GM21447 (cell line): ENCODE measurements around the gene TMPRSS11A.

Source experiments
- ATAC-seq: cut with Tn5 transposase; IDR thresholded peaks from one replicate; pipeline ENCODE4 v1.9.1; 2021; ENCODE audit not compliant: unreplicated experiment

Gene TMPRSS11A

DNA sequence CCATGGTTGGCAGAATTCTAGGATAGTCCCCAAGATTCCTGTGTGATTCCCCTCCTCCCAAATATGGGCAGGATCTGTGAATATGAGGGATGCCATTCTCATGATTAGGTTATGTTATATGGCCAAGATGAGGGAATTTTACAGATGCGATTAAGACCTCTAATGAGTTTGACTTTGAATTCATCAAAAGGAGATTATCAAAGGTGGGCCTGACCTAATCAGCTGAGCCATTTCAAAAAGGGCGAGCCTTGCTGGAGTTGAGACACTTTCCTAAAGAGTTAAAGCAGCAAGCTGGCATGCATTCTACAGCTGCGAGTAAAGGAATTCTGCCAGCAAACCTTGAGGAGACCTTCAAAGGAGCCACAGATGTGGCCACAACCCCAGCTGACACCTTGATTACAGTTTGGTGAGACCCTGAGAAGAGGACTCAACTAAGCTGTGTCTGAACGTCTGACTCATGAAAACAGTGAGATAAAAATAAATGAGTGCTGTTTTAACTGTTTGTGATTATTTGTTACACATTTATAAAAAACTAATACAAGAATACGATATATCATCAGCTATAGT is 47.8 kb downstream of the TMPRSS11A start:
- ATAC-seq: no peak

DNA sequence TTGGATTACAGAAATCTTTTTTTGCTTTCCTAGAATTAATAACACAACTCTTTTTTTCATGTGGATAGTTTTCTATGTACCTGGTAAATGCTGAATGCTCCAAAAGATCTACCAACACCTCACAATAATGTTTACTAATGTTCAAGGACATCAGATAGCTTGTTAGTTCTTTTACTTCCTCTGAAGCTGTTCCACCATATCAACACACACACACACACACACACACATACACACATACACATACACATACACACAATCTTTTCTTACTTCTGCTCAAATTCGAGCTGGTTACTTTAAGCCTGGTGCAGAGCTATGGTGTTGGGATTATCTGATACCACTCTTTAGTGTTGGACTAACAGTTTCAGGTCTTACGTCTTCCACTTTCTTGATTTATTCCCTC is 51.2 kb downstream of the TMPRSS11A start:
- ATAC-seq: no peak

DNA sequence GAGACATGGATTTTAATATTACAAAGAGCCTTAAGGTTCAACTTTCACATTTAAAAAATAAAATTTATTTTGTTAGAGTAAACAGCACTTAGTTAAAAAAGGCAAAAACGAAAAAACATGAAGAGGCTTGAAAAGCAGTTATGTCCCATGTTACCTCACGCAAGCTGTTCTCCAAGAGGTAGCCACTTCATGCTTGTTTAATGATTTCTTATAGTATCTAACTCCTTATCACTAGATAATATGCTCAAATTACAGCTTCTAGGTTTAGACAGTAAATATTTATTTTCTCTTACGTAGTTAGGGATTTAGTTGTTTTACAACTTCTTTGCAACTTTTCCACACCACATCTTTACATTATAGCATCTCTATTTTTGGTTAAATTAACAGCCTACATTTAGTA is 51.7 kb downstream of the TMPRSS11A start:
- ATAC-seq: no peak

DNA sequence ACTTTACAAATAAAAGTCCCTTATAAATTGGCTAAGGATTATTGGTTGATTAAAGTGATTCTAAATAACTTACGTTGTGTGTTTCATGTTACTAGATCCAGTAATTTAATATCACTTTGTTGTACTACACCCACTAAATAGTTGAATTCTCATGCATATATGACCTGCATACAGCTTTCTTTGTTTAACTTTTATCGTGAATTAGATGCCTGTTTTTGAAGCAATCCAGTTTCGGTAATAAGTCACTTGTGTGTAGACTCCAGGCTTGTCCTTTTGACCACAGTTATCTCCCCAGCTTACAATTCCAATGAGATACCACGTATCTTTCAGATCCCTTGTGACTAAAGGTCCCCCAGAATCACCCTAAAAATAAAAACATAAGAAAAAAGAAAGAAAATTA is 52.2 kb downstream of the TMPRSS11A start:
- no peak for ATAC-seq

DNA sequence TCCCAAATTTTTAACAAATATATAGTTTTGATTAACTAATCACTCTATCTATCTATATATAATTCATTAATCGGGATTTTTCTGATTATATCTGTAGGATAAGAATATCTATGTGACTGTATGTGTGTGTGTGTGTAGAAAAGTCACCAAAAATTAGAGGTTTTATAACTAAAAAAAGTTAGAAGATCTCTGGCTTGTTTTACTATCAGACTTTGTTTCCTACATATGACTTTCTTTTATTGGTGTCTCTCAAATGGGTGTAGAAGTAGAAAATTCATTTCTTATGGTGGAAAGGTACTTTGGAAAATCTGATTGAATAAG is 52.7 kb downstream of the TMPRSS11A start:
- no peak for ATAC-seq

DNA sequence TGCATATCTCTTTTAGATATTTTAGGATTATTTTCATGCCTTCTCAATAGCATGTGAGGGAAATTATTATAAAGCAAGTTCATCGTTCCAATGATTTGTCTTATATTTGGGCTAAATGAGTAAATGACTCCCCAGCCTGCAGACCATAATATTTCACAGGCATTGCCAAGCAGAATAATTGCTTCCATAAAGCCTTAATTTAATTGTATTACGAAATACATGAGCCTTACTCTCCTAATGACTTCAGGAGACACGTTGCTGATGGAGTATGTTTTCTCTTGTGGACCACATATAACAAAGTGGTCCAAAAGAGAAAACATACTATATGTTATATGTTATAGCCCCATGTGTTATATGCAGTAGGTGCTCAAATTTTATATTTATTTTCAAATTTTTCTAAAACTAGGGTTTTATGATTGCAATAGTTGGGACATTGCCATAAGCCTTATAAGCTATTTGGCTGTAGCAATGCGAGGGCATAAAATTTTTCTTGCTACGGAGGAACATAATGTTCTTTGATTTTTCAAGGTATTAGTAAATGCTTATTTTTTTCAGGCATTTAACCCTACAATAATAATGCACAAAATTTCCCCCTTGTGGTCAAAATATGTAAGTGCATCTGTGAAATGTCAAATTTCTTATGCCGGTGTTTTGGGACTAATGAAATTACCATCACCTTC is 53.2 kb downstream of the TMPRSS11A start:
- ATAC-seq: no peak

DNA sequence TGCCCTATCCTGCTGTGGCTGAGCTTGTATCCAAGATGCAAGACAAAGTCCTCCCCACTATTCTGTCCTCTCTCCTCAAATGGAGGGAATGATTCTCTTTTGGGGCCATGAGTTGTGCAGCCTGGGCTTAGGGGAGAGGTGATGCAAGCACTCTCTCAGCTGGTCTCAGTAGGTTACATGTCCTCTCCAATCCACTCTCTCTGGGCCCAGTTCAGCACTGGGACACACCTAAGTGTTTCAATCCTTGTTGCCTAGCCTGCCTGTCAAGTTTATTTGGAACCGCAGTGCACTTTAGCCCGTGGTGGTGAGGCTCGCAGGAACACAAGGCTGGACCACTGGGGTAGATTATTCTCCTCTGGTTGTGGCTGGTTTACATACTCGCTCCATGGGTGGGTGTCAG is 55.6 kb downstream of the TMPRSS11A start:
- no peak for ATAC-seq

DNA sequence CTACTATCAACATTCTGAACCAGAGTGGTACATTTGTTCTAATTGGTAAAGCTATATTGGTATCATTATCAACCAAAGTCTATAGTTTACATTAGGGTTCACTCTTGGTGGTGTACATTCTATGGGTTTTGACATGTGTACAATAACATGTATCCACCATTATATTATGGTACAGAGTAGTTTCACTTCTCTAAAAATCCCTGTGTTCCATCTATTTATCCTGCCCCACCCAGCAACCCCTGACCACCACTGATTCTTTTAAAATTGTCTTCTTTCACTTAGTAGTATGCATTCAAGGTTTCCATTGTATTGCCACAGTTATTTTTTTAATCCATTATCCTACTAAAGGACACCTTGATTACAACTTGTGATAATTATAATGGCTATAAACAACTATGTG is 64.2 kb downstream of the TMPRSS11A start:
- ATAC-seq: no peak

DNA sequence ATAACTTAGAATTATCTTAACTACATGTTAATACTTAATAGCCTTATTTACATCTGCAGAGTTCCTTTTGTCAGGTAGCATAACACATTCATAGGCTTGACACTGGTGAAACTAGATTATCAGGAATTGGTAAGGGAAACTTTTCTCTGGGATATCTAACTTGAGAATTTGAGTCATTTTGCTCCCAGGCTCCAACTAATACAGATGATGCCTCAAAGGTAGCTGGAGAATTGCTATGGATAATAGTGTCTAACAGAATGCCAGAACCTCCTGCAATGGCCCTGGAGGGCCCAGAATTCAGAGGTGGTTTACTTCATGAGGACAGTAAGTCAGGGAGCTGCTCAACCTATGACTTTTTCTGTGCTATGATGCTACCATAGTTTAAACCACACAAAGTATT is 65.6 kb downstream of the TMPRSS11A start:
- no peak for ATAC-seq

DNA sequence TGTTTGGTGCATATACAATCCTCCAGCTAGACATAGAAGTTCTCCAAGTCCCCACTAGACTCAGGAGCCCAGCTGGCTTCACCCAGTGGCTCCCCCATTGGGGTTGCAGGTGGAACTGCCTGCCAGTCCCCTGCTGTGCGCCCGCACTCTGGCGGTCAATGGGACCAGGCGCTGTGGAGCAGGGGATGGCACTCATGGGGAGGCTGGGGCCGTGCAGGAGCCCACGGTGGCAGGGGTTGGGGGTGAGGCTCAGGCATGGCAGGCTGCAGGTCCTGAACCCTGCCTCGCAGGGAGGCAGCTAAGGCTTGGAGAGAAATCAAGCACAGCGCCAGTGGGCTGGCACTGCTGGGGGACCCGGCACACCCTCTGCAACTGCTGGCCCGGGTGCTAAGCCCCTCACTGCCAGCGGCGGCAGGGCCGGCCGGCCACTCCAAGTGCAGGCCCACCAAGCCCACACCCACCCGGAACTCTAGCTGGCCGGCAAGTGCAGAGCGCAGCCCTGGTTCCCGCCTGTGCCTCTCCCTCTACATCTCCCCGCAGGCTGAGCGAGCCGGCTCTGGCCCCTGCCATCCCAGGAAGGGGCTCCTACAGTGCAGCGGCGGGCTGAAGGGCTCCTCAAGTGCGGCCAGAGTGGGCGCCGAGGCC is 66.8 kb downstream of the TMPRSS11A start:
- no peak for ATAC-seq

DNA sequence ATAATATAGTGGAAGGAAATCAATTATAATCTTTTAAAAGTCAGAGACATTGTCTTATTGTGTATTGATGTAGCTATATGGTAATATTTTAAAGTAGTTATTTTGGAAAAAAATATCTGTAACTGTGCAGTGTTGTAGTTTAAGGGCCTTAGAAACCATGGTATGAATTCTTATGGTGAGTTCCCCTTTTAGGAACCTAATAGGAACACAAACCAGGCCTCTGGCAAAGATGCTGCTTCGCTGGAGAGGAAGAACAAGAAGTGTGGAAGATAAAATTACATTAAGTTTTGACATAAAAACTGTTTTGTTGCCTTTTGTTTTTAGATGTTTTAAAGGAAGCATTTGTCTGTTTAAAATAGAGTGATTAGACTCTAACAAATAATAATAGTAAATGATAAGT is 68.6 kb downstream of the TMPRSS11A start:
- ATAC-seq: no peak

DNA sequence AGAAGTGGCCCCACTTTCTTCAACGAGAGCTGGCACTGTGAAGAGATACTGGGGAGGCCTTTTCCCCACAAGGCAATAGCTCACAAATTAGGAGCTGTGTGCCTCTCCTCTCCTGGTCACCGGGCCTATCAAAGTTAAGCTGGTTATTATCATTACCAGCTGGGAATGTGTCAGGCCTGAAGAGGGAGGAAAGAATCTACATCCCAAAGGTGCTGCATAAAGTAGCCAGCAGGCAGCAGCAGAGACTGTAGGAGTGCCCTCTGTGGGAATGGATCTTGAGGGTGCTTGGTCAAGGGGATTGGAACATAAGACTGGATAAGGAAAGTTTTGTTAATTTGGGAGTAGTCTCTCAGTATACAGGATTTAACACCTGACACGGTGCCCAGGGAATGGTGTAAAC is 70.4 kb downstream of the TMPRSS11A start:
- ATAC-seq: no peak

DNA sequence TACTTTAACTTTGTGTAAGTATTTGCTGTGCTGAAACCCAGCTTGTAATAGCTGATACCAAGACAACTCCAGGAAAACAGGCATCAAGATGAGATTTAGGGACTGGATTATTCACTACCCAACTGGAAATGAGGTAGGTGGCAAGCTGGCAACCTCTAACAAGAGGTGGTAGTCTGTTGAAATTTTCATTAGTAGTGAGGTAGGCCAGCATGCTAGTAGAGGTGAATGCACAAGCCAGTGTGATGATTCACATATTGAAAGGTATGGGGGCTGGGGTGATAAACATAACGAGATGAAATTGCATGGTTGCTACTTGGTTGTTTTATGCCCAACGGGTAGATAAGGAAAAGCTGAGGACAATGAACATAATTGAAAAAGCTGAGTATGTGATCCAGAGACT is 71.0 kb downstream of the TMPRSS11A start:
- no peak for ATAC-seq

DNA sequence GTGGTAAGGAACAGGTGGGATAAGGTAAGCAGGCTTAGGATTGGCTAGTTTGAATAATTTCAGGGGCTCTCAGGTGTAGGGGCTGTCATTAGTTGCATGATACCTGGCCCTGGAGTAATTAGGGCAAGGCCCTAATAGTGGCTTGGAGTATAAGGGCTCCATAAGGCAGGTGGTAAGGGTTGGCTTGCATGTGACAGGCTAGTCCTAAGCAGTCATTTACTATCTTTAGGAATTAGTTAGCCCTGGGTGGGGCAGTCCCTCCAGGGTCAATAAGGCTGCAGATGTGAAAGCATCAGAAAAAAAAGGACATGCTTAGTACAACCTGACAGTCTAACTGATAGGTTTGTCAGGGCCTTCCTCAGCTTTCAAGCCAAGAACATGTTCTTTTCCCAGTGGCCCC is 71.6 kb downstream of the TMPRSS11A start:
- no peak for ATAC-seq

DNA sequence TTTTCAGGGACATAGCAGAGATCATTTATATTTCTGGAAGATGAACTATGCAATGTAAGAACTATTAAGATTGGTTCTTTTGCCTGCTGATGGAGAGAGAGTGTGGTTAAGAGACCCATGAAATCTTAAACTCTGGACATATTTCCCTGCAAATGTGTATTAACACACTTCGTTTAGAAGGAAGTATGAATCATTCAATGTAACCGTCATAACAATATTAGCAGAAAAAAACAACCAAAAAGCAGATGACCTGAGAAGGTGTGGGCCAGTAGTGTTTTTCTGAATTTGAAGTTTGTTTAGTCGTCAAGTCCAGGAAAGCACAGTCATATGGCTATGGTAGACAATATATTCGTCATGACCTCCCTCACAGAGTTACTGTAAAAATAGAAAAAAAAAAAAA is 77.0 kb downstream of the TMPRSS11A start:
- no peak for ATAC-seq

DNA sequence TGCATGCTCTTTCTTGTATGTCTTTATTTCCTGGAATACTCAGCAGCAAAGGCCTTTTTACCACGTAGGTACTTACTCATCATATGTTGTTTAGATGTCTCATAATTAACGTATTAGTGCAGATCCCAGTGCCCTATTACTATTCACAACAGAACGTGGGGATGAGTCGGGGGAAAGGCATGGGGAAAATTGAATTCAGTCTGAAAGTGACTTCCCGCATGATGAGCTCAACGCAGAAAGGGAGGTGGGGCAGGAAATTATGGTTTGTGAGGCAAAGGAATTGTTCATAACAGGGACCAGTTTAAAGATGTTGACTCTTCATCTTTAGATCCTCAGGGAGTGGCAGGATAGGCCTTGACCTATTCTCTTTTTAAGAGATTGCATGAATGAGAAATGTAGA is 77.5 kb downstream of the TMPRSS11A start:
- ATAC-seq: no peak

DNA sequence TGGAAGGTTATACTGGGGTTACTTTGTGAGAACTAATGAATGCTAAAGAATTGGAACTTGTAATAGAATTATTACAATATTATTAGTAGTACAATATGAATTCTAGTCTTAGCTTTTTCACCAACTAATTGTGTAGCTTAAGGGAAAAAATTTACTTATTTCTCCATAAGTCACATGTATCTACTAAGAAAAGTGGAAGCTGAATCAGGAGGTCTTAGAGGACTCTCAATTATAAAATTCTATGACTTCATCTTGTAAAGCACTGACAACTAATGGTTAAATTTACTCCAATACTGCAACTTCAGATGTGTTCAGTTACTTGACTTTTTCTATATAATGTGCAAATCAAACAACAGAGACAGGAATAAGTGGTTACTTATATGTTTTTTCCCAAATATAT is 78.6 kb downstream of the TMPRSS11A start:
- no peak for ATAC-seq

DNA sequence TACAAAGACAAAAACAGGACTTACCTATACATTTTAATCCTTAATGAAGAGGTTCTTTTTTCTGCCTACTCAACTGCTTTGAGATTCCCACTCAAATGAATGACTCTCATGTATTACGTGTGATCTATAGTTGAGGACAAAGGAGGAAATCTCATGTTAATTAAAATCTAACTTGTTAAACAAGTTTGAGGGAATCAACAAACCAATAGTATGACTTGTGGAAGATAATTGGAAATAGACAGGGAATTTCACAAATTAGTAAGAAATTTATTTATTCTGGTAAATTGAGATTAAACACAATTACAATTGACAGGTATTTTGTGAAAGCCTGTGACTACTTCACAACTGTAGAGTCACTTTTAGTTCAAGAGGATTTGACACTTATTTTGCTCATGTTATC is 79.4 kb downstream of the TMPRSS11A start, which contains the start of gene TMPRSS11D:
Gene TMPRSS11D (minus strand): TSS at position 101 of the 400 bp plus-strand sequence. CDS start 69 bp downstream, at position 32.
- ATAC-seq: no peak

DNA sequence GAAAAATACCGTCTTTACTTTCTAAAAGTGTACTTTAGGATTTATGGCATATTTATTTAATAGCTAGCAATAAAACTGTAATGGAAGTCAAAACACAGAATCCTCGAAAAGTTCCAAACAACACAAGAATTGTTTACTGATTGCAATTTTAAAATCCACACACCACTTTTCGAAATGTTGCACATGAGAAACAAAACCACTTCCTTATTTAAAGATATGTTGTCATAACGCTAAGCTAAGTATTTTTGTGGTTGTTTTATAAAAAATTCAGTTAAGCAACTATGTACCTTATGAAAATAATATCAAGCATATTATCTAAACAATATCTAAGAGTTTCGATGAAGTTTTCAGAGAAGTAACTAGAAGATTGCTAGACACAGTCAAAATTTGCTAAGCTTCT is 79.8 kb downstream of the TMPRSS11A start:
- ATAC-seq: no peak

DNA sequence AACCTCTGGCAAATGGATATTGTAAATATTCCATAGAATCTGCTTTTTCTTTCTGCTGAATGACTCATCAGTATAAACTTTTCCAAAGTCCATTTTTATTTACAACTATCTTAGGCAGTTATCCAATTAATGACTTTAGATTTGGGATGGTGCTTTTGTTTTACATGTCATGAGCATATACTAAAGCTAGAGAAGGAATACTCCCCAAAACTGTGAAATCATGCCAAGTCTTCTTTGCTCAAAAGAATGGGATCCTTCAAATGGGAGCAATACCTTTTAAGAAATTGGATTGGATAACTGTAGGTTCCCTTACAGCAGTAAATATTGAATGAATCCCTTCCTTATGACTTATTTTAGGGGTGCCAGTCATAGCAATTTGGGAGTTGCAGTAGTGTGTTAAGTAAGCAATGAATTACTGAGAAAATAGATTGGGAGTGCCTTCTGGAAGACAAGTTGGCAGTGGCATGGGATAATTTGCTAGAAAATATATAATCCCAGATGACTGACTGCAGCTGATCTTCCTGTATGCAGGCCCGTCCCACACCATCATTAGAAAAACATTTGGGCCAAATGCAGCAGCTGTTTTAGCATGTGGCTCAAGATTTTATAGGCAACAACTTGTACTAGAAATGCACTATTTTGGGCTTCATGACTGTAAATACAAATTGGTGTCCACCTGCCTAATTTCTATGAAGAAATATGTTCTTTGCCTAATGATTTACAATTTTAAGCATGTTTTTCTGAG is 82.3 kb downstream of the TMPRSS11A start:
- ATAC-seq: no peak

DNA sequence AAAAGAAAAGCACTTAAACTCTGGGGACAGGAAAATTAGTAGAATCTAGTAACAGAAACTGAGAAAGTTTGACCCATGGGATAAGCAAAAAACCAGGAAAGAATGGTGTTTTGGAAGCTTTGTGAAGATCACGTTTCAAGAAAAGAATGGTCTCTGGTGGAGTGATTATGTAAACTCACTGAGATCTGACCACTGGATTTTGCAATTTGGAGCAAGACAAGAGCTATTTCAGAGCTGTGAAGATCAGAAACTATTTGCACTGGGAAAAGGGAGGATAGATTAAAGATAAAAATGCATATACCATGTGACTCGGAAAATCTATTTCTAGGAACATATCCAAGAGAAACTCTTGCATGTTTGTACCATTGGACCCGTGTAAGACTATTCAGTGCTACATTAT is 83.8 kb downstream of the TMPRSS11A start:
- ATAC-seq: no peak

DNA sequence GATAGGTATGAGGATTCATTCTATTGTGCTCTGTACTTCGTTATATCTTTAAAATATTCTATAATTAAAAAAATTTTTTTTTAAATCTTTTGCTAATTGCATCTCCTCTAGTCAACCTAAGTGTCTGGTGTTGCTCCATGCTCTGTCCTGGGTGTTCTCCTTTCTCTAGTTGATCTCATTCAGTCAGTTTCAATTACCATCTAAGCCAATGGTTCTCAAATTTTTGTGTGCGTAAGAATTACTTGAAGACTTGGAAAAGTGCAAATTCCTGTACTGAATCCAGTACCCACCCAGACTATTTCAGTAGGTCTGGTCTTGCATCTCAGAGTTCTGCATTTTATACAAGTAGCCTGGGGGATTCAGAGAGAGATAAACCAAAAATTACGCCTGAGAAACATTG is 86.2 kb downstream of the TMPRSS11A start:
- ATAC-seq: no peak
